Stimulated activated CD8-positive, alpha-beta memory T cell treated with anti-CD3 and anti-CD28 coated beads, Interleukin-15, amount 100 ng/mL, for 48 hours (primary cell): Measurements from ENCODE around the gene GGT5.
A peak's percentile ranks its signal among the peaks of the same experiment; 100 is the strongest.
"Not testable (repeated sequence)": the region's sequence is repeated elsewhere in the genome, so short reads cannot be mapped to it uniquely, and the experiment has no call there.

Experiments used
- DNase-seq, 2 donors: peaks; one replicate each; pipeline ENCODE4 v3.0.0-alpha.2; 2020; ENCODE audit warnings: low read depth in 2 of 2

The GGT5 gene

GRCh38 chr22:24205438-24206195 is 39.3 kb downstream of the GGT5 start:
- DNase-seq, result no peak

- DNase-seq, result not testable (repeated sequence)
Measured at GRCh38 chr22:24203856-24204255, 41.0 kb downstream of the GGT5 start.

GRCh38 chr22:24201681-24202614 is 42.9 kb downstream of the GGT5 start:
- no peak for DNase-seq

GRCh38 chr22:24200619-24201212 is 44.2 kb downstream of the GGT5 start:
- no peak for DNase-seq

GRCh38 chr22:24198682-24199052 is 46.2 kb downstream of the GGT5 start:
- no peak for DNase-seq

GRCh38 chr22:24191893-24192292 is 53.0 kb downstream of the GGT5 start:
- DNase-seq, result no peak

- DNase-seq, result no peak
Measured at GRCh38 chr22:24191381-24191841, 53.5 kb downstream of the GGT5 start.

GRCh38 chr22:24190596-24191208 is 54.2 kb downstream of the GGT5 start:
- no peak for DNase-seq

- DNase-seq, result no peak
Measured at GRCh38 chr22:24190159-24190540, 54.7 kb downstream of the GGT5 start.

GRCh38 chr22:24189249-24190158 is 55.4 kb downstream of the GGT5 start:
- peak; percentile 21 to 22 for DNase-seq

GRCh38 chr22:24188705-24189248 is 56.1 kb downstream of the GGT5 start:
- no peak for DNase-seq

- DNase-seq, result no peak
Measured at GRCh38 chr22:24187731-24188644, 56.9 kb downstream of the GGT5 start.

- no peak for DNase-seq
Measured at GRCh38 chr22:24186892-24187670, 57.8 kb downstream of the GGT5 start.

GRCh38 chr22:24186352-24186740 is 58.5 kb downstream of the GGT5 start:
- DNase-seq, result no peak

- no peak for DNase-seq
Measured at GRCh38 chr22:24185501-24186351, 59.2 kb downstream of the GGT5 start.

- no peak for DNase-seq
Measured at GRCh38 chr22:24185001-24185500, 59.8 kb downstream of the GGT5 start.

GRCh38 chr22:24184057-24184798 is 60.7 kb downstream of the GGT5 start:
- no peak for DNase-seq
